GM12872 (cell line): ENCODE measurements around the gene ZNF526.

Experiments
- CTCF ChIP-seq: IDR thresholded peaks from 3 replicates; pipeline ENCODE4 v1.5.1; 2011; ENCODE audit warnings: low read depth, mild to moderate bottlenecking, low read length, moderate library complexity; ENCODE audit not compliant: insufficient read depth

ZNF526 gene

GRCh38 chr19:42188665-42189064 lies 31.4 kb upstream of the ZNF526 start:
- TF ChIP-seq CTCF, result no peak

DNA sequence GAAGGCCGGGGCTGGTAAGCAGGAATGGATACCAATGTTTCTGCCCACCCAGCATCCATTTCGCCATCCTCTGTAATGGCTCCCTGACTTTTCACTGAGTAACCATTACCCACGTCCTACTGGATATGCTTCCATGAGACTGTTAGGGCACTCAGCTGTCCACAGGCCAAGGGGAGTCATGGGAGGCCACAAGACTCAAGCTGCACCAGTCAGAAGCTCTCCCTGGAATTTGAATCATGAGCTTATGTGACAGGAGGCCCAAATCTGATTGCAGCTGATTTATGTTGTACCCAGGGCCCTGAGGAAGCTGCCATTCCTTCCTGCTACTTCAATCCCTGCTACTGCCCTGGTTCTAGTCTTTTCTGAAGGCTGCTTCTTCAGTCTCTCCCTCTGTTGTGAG lies 31.0 kb upstream of the ZNF526 start:
- TF ChIP-seq CTCF, result no peak

GRCh38 chr19:42191330-42191729 lies 28.8 kb upstream of the ZNF526 start:
- no peak for TF ChIP-seq CTCF

DNA sequence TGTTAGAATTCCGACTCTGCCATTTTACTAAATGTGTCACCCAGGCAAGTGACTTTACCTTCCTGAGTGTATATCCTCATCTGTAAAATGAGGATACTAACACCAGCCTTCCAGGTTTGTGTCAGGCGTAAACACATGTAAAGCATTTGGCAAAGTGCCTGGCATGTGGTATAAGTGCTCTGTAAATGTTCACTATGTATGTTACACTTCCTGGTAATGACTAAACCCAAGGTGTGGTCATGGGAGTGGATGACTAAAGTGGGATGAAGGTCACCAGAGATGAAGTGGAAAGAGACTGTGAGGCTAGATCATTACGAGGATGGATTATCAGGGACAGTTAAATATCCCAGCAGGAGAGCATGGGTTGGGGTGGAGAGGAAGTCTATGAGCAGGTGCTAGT lies 28.3 kb upstream of the ZNF526 start:
- no peak for TF ChIP-seq CTCF

DNA sequence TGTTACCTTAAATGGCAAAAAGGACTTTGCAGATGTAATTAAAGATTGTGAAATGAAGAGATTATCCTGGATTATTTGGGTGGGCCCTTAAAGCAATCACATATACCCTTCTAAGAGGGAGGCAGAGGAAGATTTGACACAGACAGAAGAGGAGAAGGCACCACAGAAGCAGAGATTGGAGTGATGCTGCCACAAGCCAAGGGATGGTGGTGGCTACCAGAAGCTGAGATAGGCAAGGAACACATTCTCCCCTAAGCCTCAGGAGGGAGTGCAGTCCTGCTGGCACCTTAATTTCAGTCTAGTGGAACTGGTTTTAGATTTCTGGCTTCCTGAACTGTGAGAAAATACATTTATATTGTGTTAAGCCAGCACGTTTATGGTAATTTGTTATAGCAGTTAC lies 26.8 kb upstream of the ZNF526 start:
- TF ChIP-seq CTCF, result no peak

GRCh38 chr19:42193706-42194105 lies 26.4 kb upstream of the ZNF526 start:
- no peak for TF ChIP-seq CTCF

DNA sequence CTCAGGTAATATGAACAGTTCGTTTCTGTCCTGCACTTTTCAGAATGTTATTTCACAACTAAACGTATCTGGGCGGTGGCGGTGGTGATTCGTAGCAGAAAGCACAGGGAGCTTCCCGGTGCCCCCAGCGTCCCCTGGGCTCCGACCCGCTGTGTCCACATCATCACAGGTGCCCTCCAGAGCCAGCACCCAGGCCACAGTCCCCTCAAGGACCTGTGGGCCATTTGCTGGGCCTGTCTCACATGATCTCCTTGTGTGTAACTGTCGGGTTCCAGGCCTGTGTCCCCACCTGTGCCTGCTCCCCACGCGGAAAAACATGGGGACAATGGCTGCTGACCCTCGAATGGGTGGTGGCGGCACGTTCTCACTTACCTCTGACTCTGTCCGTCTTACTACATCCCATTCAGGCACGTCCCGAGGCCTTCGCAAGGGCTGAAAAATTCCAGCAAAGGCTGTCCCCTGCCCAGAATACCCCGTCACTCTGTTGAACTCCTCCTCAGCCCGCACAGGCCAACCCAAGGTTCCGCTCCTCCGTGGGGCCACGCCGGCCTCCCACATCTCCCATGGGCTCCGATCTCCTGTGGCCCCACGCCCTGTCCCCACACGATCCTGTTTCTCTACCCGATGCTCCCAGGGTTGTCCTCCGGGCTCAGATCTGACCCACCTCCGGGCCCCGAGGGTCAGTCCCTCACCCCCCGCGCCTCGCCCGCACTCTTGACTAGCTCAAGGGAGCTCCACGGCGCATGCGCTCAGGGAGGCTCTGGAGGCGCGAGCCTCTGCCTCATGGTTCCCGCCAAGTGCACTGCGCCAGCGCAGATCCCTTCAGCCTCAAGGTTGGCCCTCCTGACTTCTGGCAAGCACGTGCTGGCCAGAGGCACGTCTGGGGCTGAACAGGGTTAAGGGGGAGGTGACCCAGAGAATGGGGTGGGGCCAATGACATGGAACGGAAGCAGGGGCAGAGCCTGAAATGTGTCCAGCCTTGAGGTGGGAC lies 23.8 kb upstream of the ZNF526 start:
- TF ChIP-seq CTCF, result no peak
